ENCODE results near the gene TFF3. TPM values are rescaled to one million over a fixed set of nuclear protein-coding genes. Genes with fewer than 3 reads are reported as not detected.

The TFF3 gene, protein sequence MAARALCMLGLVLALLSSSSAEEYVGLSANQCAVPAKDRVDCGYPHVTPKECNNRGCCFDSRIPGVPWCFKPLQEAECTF
- 0.47 TPM in 1 of 2 replicates, not detected in the other for total RNA-seq (ENCODE audit: low replicate concordance)

DNA sequence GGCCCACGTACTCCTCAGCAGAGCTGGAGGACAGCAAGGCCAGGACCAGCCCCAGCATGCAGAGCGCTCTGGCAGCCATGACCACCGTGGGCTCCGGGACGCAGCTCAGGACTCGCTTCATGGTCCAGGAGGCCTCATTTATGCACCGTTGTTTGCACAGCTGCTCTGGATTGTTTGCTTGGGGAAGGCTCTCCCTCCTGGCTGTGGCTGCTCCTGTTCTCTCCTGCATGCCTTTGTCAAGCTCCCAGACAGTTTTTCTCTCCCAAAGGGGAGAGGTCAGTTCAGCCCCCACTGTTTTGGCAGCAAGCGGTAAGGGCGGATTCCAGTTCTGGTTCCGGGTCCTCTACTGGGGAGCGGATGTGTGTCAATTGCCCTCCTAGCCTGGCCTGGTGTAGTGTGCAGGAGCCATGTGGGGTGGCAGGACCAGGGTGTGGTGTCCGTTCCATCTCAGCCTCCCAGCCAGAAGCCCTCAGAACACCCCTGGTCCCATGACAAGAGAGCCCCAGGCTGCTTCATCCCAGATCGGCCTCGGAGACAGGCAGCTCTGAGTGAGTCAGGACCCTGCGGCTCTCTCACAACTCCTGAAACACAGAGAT, at the start of gene TFF3:
Gene TFF3, minus strand, starts transcription at position 114 of the 596 bp plus-strand sequence. Its CDS starts 35 bp downstream, at position 79.

DNA sequence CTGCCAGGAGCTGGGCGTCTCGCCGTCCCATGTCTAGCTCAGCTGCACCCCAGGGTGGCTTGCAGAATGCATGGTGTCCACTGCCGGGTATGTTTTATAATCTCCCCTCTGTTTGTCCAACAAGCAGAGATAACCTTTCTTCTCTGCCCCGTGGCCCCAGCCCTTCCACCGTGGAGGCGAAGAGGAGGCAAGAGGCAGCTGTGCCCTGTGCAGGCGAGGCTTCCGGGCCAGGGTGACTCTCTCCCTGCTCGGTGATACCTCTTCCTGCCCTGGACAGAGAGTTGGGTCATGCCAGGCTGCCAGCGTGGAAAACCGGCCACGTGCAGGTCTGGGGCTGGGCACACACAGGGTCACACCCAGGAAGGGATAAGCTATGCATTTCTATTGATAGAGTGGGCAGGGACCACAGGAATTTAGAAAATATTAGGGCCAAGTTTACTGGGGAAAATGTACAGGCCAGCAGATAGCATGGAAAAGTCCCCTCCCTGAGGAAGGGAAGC, 35.8 kb upstream of the TFF3 start, which contains the start of gene TFF2:
Gene TFF2, minus strand, starts transcription at position 68 of the 500 bp plus-strand sequence. Its CDS starts 37 bp downstream, at position 31.

Other genes with a start within 250 kb of the TFF3 start
- under 0.01 TPM in 1 of 2 replicates, not detected in the other for gene UMODL1, start 244.1 kb downstream of the TFF3 start, total RNA-seq (ENCODE audit: low replicate concordance)
- 0.59 and 15.9 TPM in 2 replicates for gene ABCG1, start 96.3 kb downstream of the TFF3 start, total RNA-seq (ENCODE audit: low replicate concordance)
- not detected in 2 replicates for gene TFF2, start 35.6 kb upstream of the TFF3 start, total RNA-seq (ENCODE audit: low replicate concordance)
- gene TFF1, start 51.1 kb upstream of the TFF3 start, total RNA-seq (ENCODE audit: low replicate concordance), result 0.15 TPM in 1 of 2 replicates, not detected in the other
- not detected in 2 replicates for gene TMPRSS3, start 80.6 kb upstream of the TFF3 start, total RNA-seq (ENCODE audit: low replicate concordance)
- gene UBASH3A, start 88.5 kb upstream of the TFF3 start, total RNA-seq (ENCODE audit: low replicate concordance), result not detected in 2 replicates
- gene RSPH1, start 180.8 kb upstream of the TFF3 start, total RNA-seq (ENCODE audit: low replicate concordance), result 0.12 TPM in 1 of 2 replicates, not detected in the other
- gene SLC37A1, start 198.4 kb upstream of the TFF3 start, total RNA-seq (ENCODE audit: low replicate concordance), result 1.9 and 6.1 TPM in 2 replicates

All from smooth muscle cell of the coronary artery (primary cell).